HepG2 (cell line): ENCODE results near the gene TBC1D24.

Experiments used
- CTCF ChIP-seq: sonication (generic); formaldehyde crosslinking; IDR thresholded peaks from 2 replicates; pipeline ENCODE4 v1.5.0; 2020; ENCODE audit warnings: mild to moderate bottlenecking, missing genetic modification reagents, moderate library complexity
- DNMT1 ChIP-seq: sonication (generic); formaldehyde crosslinking; IDR thresholded peaks from 2 replicates; pipeline ENCODE4 v1.5.1; 2020; ENCODE audit warnings: mild to moderate bottlenecking, missing genetic modification reagents
- POLR2G ChIP-seq: fragments of 200-400 bp; formaldehyde crosslinking; IDR thresholded peaks from 2 replicates; pipeline ENCODE4 v1.6.1; 2018; ENCODE audit warnings: mild to moderate bottlenecking, low read depth, low read length, moderate library complexity
- TP53 ChIP-seq: sonication (generic); formaldehyde crosslinking; conservative IDR thresholded peaks from 2 replicates; pipeline ENCODE4 v1.4.0; 2020; ENCODE audit warnings: missing genetic modification reagents
- USF2 ChIP-seq, 2 experiments: sonication (generic) in 1 of 2; formaldehyde crosslinking in 1 of 2; IDR thresholded peaks; 2 replicates each; pipeline versions ENCODE4 v1.5.1 to v1.6.1; 2011 to 2020; ENCODE audit warnings: borderline replicate concordance in 1 of 2, low read depth in 1 of 2, low read length in 1 of 2, mild to moderate bottlenecking in 1 of 2, missing genetic modification reagents in 1 of 2, moderate library complexity in 1 of 2
- ZBTB38 ChIP-seq: sonication (generic); formaldehyde crosslinking; IDR thresholded peaks from 2 replicates; pipeline ENCODE4 v1.5.1; 2020; ENCODE audit warnings: mild to moderate bottlenecking, missing genetic modification reagents
- ZBTB49 ChIP-seq: sonication (generic); formaldehyde crosslinking; IDR thresholded peaks from 2 replicates; pipeline ENCODE4 v1.4.0; 2020; ENCODE audit warnings: missing genetic modification reagents, borderline replicate concordance
- ZNF362 ChIP-seq: sonication (generic); formaldehyde crosslinking; IDR thresholded peaks from 2 replicates; pipeline ENCODE4 v1.4.0; 2020; ENCODE audit warnings: missing genetic modification reagents, mild to moderate bottlenecking, borderline replicate concordance
- ZNF747 ChIP-seq: sonication (generic); formaldehyde crosslinking; IDR thresholded peaks from 2 replicates; pipeline ENCODE4 v1.8.1; 2023; ENCODE audit warnings: missing genetic modification reagents, mild to moderate bottlenecking, borderline replicate concordance

GRCh38 chr16:2452650-2453049 is 22.3 kb upstream of the TBC1D24 start:
- no peak for TF ChIP-seq ZBTB38 (CRISPR knock-in tag)
- no peak for TF ChIP-seq CTCF
- TF ChIP-seq USF2 (IDR thresholded peaks at IDR 0.05; ENCODE audit: low read depth, low read length), result no peak
- TF ChIP-seq USF2 (CRISPR knock-in tag; IDR thresholded peaks at IDR 0.05; ENCODE audit: borderline replicate concordance), result no peak
- TF ChIP-seq ZBTB49 (CRISPR knock-in tag), result no peak
- TF ChIP-seq DNMT1 (CRISPR knock-in tag), result no peak
- TF ChIP-seq ZNF362 (CRISPR knock-in tag), result no peak
- no peak for TF ChIP-seq POLR2G
- TF ChIP-seq ZNF747, result no peak
- TF ChIP-seq TP53, result no peak
